NT2/D1 (cell line): ENCODE measurements around the gene TBC1D32.
"Not testable (repeated sequence)": the region's sequence is repeated elsewhere in the genome, so short reads cannot be mapped to it uniquely, and the experiment has no call there.

ENCODE experiments used
- DNase-seq: peaks from one replicate; pipeline ENCODE4 v3.0.0-alpha.2; 2011; ENCODE audit warnings: low read depth, low spot score
- H3K27me3 ChIP-seq: 2 replicates; pipeline ENCODE4 v1.6.0; 2011; ENCODE audit warnings: mild to moderate bottlenecking; ENCODE audit not compliant: insufficient read length, insufficient read depth
- H3K36me3 ChIP-seq: 2 replicates; pipeline ENCODE4 v1.6.1; 2011; ENCODE audit warnings: mild to moderate bottlenecking, low read length, mixed read lengths; ENCODE audit not compliant: insufficient read depth, insufficient read length
- H3K4me1 ChIP-seq: 2 replicates; pipeline ENCODE4 v1.5.1; 2011; ENCODE audit not compliant: insufficient read depth, insufficient read length
- H3K4me3 ChIP-seq: 2 replicates; pipeline ENCODE4 v1.5.1; 2011; ENCODE audit warnings: low read depth; ENCODE audit not compliant: insufficient read length
- H3K9ac ChIP-seq: 2 replicates; pipeline ENCODE4 v1.6.0; 2011; ENCODE audit warnings: low read depth; ENCODE audit not compliant: insufficient read length
- H3K9me3 ChIP-seq: 2 replicates; pipeline ENCODE4 v1.5.1; 2011; ENCODE audit warnings: mild to moderate bottlenecking, low read length; ENCODE audit not compliant: insufficient read depth
- SUZ12 ChIP-seq: IDR thresholded peaks from 2 replicates; pipeline ENCODE4 v1.6.1; 2011; ENCODE audit not compliant: insufficient read length, insufficient read depth; ENCODE audit errors: extremely low read depth
- YY1 ChIP-seq: IDR thresholded peaks from 2 replicates; pipeline ENCODE4 v1.6.1; 2011; ENCODE audit not compliant: insufficient read length, insufficient read depth
- ZNF274 ChIP-seq: IDR thresholded peaks from 2 replicates; pipeline ENCODE4 v1.6.1; 2011; ENCODE audit warnings: mild to moderate bottlenecking, low read depth, low read length

Gene TBC1D32

GRCh38 chr6:121334299-121335086, at the start of gene TBC1D32:
TBC1D32 (minus strand) TSS chr6:121334480; CDS start chr6:121334430, 50 bp downstream.
- no peak for TF ChIP-seq SUZ12
- no peak for TF ChIP-seq ZNF274
- Histone ChIP-seq H3K36me3 (peaks cover 11% of the 10 kb centered on the region), H3K4me3 (peak within 1 kb of the TSS; percentile 63), H3K9ac (peak within 1 kb of the TSS; percentile 77), H3K4me1 (no peaks in the 10 kb centered on the region), H3K27me3 (no peaks in the 10 kb centered on the region), H3K9me3 (no peaks in the 10 kb centered on the region)
- peak; percentile 68 for DNase-seq

- Histone ChIP-seq H3K27me3 (no peaks in the 10 kb centered on the region), H3K4me1 (no peaks in the 10 kb centered on the region), H3K9me3 (no peaks in the 10 kb centered on the region), H3K36me3 (no peaks in the 10 kb centered on the region), H3K9ac (no peak overlapping the region), H3K4me3 (no peak overlapping the region)
- DNase-seq: no peak
- TF ChIP-seq SUZ12: no peak
- no peak for TF ChIP-seq YY1
- no peak for TF ChIP-seq ZNF274
Observed at GRCh38 chr6:121383478-121383877, 49.2 kb upstream of the TBC1D32 start.

GRCh38 chr6:121382467-121383121, 48.3 kb upstream of the TBC1D32 start:
- no peak overlapping the region for H3K4me3 ChIP-seq
- no peaks in the 10 kb centered on the region for H3K27me3 ChIP-seq
- no peaks in the 10 kb centered on the region for H3K9me3 ChIP-seq
- DNase-seq: no peak
- no peaks in the 10 kb centered on the region for H3K4me1 ChIP-seq
- H3K36me3 ChIP-seq: no peaks in the 10 kb centered on the region
- TF ChIP-seq ZNF274 (no peak), YY1 (no peak), SUZ12 (no peak)
- no peak overlapping the region for H3K9ac ChIP-seq

- H3K4me3 ChIP-seq: no peak overlapping the region
- H3K27me3 ChIP-seq: no peaks in the 10 kb centered on the region
- DNase-seq: no peak
- TF ChIP-seq SUZ12 (no peak), ZNF274 (no peak)
- H3K9ac ChIP-seq: no peak overlapping the region
- H3K4me1 ChIP-seq: no peaks in the 10 kb centered on the region
- no peaks in the 10 kb centered on the region for H3K36me3 ChIP-seq
- H3K9me3 ChIP-seq: no peaks in the 10 kb centered on the region
Observed at GRCh38 chr6:121376411-121376810, 42.1 kb upstream of the TBC1D32 start.

GRCh38 chr6:121374219-121374618, 39.9 kb upstream of the TBC1D32 start:
- not testable (repeated sequence) for H3K9ac ChIP-seq, H3K9me3 ChIP-seq, H3K27me3 ChIP-seq, H3K36me3 ChIP-seq, H3K4me3 ChIP-seq, DNase-seq, H3K4me1 ChIP-seq

- Histone ChIP-seq H3K4me3 (no peak overlapping the region), H3K9me3 (no peaks in the 10 kb centered on the region), H3K27me3 (no peaks in the 10 kb centered on the region), H3K9ac (no peak overlapping the region), H3K4me1 (peaks cover 3% of the 10 kb centered on the region), H3K36me3 (no peaks in the 10 kb centered on the region)
- no peak for TF ChIP-seq SUZ12
- no peak for DNase-seq
Observed at GRCh38 chr6:121365536-121366521, 31.5 kb upstream of the TBC1D32 start.

GRCh38 chr6:121356575-121356974, 22.3 kb upstream of the TBC1D32 start:
- TF ChIP-seq ZNF274 (no peak), YY1 (no peak), SUZ12 (no peak)
- H3K4me1 ChIP-seq: no peaks in the 10 kb centered on the region
- no peak for DNase-seq
- no peaks in the 10 kb centered on the region for H3K9me3 ChIP-seq
- H3K9ac ChIP-seq: no peak overlapping the region
- no peak overlapping the region for H3K4me3 ChIP-seq
- no peaks in the 10 kb centered on the region for H3K36me3 ChIP-seq
- no peaks in the 10 kb centered on the region for H3K27me3 ChIP-seq
